NCI-H2171 treated with DMSO at 0.1 percent for 48 hours (cell line): Measurements from ENCODE around the gene NAA20.

Experiments
- DNase-seq: peaks from one replicate; lab custom pipeline; 2025; lab: John Stamatoyannopoulos, UW

NAA20 gene, protein sequence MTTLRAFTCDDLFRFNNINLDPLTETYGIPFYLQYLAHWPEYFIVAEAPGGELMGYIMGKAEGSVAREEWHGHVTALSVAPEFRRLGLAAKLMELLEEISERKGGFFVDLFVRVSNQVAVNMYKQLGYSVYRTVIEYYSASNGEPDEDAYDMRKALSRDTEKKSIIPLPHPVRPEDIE

DNA sequence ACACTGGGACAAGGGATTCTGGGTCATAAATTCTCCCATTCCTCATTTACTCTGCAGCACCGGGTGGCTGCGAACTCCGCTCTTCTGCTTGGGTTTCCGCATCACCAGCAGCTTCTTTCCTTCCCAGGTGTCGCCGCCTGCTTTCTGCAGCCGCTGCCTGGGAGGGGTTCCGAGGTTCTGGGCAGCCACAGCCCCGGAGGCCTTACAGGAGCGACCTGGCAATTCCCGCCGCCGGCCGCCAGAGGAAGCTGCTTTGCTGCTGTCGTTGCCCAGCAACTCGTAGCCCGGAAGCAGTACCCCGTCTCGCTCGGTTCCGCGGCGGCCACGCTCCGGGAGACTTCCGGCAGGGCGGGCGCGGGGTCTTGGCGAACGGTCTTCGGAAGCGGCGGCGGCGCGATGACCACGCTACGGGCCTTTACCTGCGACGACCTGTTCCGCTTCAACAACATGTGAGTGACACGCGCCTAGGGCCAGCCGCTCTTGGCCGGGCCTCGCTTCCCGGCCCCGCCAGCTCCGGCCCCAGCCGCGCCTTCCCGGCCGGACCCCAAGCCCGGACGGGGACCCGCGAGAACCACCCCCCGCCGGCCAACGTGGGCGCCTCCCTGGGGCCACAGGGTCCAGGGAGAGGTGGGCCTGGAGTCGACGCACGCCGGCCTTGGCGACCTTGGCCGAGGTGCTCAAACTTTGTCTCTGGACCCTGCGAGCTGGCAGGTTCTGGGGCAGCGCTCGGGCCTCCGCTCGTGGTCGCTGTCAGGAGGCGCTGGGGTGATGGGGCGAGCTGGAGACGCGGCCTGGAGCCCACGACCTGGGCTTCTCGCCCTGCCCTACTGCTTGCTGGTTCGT, at the start of gene NAA20:
TSS of gene NAA20 (plus strand) at position 362 of the 843 bp plus-strand sequence. CDS start at position 397, 35 bp downstream.
- DNase-seq: peak; percentile 97

DNA sequence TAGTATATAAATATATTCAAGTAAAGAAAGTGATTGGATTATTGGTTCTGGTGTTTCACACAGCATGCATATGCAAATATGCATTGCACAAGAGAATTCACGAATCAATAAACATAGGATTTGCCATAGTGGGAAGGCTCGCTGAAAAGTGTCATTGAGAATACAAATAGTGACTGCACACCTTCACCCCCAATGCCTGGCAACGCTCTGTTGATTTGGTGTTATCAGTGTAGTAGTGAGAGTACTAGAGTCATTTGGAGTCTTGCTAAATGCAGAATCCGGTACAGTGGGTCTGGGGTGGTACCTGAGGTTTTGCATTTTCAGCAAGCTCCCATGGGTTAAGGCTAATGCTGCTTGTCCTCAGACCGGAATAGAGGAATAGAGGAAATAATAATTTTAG, 49.7 kb upstream of the NAA20 start:
- no peak for DNase-seq

DNA sequence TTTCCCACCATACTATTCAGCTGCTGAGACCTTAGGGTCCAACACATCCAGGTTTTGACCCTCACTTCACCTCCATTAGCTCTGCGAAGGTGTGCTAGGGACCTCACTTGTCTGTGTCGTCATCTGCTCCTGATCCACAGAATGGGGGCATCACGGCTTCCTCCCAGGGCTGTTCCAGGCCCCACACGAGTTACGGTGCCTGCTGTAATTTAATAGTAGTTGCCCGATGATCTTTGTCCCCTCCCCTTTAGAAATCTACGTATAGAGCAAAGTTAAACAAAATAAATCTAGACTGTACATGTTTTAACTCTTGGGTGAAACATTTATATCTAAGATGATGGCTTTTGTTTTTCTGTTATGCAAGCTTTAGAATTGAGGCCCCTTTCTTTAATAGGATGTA, 49.1 kb upstream of the NAA20 start:
- DNase-seq: no peak

DNA sequence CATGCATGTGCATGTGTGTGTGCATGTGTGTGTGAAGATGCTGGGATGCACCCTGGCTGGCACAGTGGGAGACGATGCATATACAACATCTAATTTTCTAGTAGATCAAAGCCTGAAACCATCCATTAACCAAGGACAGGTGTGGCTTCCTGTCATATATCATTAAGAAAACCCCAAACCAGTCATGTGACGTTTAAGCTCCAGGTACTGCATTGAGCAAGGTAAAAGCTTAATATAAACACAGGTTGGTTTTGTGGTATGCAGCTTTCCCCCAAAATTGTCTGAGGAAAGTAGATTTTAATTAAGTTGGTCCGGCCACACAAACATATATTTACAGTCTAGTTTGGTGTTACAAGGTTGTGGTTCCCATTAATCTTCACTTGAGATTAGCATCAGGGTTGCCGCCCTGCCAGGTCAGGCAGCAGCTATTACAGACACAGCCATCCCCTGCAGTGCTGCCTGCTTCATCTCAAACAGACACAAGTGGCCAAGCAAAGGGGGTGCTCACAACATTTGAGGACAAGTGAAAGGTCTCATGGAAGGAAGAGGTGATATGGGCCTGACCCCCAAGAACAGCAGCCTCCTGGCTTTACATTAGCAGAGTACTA, 48.6 kb upstream of the NAA20 start:
- DNase-seq: no peak

DNA sequence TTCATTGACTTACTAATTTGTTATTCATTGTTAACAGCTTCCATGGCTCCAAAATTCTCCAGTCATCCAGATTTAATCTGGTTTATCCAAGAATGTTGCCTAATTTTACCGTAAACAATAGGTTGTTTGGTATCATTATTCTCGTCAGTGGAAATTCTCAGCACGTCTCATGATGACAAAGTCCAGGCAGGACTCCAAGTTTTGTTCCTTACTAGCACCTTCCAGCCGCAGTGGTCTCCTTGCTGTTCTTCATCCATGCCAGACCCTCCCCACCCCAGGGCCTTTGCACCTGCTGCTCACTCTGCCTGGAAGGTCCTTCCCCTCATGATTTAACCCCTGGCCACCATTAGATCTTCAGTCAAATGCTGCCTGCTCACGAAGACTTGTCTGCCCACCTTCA, 48.1 kb upstream of the NAA20 start:
- DNase-seq: no peak

DNA sequence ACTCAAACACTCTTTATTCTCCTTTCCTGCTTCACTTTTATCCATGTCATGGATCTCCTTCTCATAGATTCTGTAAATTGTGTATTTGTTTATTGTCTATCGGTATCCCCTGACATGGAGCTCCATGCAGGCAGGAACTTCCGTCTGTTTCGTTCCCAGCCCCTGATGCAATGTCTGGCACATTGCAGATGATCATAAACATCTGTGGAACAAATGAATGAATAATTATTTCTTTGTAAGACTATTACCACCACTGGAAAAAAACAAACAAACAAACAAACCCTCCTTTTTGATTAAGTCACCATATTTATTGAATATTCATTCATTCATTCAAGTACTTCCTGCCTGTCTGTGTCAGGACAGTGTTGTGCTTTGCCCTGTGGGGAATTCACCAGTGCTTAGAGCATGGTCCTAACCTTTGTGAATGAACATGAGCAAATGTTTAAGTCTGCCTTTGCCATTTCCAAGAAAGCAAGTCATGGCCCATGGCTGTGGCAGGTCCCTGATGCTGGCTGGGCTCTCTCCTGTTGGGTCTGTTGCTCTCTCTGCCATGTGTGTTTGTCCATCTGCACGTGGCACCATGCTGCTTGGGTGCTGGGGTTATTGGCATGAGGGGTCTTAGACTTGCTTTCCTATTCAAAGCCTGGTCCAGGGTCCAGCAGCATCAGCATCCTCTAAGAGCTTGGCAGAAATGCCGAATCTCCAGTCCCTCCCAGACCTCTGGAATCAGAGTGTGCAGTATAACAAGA, 47.5 kb upstream of the NAA20 start:
- DNase-seq: no peak

DNA sequence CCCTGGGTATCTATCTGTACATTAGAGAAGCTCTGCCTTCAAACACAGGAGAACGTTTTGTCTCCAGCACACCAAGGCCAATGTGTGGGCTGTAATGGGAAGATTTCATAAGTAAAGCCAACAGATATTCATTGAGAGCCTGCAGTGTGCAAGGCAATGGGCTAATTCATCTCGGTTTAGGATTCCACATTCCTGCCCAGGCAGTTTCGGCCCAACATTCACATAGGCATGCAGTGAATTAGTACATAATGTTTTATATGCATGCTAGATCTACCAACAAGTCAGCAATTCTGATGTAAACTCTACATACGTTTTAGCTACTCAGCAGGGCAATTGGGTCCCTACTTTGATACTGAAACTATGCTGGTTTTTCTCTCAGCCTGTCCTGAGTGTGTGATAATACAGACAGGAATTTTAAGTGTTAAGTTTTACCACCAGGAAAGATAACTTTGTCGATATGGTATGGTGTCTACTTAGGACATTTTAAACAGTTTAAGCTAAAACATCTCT, 46.9 kb upstream of the NAA20 start:
- no peak for DNase-seq

DNA sequence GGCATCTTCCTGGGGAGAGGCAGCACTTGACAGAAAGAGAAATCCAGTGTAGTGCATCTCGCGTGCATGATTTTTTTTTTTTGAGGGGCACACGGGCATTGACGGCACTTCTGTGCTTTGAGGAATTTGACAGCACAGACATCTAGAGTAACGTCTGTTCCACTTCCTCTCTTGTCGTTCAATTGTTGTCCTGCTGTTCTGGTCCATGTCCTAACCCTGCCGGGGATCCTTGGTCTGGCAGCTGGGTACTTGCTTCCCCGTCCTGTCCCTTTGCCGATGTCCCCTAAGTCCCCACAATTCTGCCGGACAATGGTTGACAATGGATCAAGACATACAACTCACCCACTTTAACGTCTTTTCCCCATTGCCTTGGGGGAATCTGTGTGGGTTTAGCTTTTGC, 46.0 kb upstream of the NAA20 start:
- no peak for DNase-seq

DNA sequence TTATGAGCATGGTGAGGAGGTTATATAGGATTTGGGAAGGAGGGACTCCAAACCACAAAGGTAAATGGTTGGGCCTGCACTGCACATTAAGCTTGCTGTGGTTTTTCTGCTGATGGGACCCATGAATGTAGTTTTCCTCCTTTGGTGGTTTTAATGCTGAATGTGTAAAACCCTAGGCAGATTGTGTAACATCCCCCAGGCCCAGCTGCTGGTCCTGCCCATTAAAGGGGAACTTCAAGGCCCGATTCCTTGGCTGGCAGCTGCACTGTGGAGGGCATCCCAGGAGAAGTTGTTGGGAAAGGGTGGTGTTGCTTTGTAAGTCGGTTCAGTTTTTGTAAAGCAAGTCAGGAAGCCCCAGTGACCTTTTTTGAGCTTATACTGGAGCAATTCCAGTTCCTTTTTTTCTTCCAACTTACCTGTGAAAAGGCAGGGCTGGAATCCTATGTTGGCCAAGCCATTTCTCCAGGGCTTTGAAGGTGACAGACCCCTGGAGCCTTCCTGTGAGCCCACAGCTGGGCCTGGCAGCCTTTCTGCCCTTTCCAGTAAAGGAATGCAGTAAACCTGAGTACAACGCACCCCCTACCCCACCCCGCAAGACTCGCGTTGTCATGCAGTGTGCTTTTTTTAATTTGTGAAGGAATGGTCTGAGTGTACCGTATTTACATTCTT, 43.1 kb upstream of the NAA20 start:
- no peak for DNase-seq

DNA sequence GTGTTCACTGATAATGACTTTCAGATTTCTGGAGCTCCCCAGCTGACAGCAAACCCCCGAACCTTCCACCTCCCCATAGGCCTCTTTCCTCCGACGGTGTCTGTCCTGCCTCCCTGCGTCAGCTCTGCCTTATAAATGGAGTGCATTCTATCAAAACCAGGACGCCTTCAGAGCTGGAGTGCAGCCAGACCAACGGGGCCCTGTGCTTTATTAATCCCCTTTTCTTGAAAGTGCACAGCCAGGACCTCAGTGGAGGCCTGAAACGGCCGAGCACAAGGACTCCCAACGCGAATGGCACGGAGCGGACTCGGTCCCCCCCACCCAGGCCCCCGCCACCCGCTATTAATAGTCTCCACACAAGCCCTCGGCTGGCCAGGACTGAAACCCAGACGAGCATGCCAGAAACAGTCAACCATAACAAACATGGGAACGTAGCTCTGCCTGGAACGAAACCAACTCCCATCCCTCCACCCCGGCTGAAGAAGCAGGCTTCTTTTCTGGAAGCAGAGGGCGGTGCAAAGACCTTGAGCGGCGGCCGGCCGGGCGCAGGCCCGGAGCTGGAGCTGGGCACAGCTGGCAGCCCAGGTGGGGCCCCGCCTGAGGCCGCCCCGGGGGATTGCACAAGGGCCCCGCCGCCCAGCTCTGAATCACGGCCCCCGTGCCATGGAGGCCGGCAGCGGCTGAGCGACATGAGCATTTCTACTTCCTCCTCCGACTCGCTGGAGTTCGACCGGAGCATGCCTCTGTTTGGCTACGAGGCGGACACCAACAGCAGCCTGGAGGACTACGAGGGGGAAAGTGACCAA, 42.3 kb upstream of the NAA20 start:
- DNase-seq: peak; percentile 86

DNA sequence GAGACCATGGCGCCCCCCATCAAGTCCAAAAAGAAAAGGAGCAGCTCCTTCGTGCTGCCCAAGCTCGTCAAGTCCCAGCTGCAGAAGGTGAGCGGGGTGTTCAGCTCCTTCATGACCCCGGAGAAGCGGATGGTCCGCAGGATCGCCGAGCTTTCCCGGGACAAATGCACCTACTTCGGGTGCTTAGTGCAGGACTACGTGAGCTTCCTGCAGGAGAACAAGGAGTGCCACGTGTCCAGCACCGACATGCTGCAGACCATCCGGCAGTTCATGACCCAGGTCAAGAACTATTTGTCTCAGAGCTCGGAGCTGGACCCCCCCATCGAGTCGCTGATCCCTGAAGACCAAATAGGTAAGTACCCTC, 41.7 kb upstream of the NAA20 start:
- no peak for DNase-seq

DNA sequence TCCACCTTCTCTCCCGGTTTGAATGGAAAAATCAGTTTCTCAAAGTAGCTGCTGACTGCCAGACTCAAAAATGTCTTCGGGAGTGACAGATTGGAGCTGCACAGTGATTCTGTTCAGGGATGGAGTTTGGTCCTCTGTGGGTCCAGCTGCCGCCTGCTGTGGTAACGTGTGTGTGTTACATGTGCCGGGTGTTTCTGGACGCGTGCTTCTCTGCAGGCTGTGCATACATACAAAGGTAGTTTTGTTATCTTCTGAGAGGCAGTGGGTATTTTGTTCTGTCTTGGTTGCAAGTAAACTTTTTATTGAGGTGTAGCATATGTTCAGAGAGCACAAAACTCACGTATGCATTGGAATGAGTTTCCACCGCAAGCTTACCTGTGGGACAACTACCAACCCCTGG, 41.3 kb upstream of the NAA20 start:
- no peak for DNase-seq

DNA sequence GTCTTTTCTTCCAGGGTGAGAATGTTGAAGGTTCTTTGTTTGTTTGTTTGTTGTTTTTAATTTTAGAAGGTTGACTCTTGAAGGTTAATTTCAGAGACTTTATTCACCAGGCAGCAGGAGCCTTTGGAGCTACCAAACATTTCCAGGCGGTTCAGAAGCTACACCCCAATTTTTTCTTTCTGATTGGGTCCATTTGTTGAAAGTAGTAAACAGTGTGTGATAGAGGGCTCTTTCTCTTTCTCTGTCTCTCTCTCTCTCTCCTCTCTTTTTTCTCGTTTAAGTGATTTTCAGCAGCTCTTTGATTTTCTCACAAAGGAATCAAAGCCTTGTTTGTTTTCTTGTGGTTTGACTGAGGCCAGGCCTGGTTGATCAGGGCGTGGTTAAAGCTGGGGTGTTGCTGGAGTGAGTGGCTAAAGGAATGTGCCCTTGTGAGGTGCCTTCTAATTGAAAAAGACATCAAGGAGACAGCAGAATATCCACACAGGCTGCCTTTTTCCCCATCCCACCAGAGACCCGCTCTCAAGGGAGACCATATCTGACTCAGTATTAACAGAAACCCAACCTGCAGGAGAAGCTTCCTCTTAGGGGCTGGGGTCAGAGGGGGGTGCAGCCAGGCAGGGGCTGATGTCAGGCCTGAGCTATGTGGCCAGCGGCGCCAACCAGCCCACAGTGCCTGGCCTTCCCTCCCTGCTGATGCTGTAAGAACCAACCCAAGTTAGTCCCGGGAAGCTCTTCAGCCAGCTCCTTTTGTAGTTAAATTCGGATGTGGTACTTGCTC, 40.4 kb upstream of the NAA20 start:
- DNase-seq: no peak

DNA sequence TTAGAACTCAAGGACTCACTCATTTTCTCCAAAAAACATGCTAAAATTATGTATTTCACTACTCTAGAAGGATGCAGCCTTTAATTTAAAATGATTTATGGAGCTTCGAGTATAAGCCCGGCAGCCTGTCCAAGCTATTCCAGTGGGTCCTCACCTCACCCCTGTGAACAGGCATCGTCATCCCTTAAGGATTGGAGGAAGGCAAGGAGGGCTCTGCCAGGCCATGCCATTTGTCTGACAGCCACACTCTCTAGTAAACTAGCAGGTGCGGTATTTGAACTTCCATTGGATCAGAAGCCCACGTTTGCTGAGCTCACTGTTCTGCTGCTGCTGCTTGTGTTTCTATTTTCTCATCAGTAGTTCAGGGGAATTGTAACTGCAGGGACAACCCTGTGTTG, 39.8 kb upstream of the NAA20 start:
- no peak for DNase-seq

DNA sequence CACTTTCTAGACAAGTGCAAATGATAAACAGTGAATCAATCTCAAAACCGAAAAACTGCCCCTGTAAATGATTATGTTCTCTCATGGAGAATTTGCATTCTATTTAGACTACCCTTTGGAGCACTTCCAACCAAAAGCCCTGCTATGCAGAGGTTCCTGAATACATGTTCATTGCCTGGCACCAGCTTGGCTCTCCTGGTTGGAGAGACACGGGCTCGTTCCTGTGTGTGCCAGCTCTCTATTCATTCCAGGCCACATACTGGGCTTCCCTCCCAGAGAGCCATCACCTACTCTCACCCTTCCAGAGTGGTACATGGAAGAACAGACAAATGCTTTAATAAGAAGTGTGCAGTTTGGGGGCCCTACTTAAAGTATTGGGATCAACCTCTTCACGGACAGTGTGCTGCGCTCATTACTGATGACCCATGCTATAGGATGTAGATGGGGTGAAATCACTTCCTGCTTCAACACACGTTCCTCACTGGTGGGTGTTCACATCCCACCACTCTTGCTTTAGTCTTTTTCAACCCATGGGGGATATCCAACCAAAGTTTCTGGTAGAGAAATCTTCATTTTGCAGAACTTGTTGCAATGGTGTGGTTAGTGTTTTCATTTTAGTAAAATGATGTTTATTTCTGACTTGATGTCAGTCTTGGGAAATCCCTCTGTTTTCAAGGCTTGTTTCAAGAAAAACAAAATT, 38.5 kb upstream of the NAA20 start:
- DNase-seq: no peak

DNA sequence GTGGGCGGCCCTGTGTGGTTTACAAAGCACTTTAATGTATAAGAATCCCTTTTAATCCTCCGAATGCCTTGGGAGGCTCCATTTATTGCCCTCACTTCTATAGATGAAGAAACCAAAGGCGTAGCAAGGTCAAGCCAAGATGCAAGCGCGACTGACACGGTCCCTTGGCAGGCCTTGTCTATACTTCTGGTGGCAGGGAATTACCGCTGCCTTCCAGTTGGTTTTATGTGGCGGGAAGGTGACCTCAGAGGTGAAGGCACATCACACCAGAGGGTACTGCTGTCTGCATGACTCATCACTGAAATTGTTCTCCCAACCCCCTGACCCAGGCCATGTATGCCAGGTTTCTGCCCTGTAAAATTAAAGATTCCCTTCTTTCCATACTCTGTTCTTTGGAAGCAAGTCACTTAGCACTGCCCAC, 36.1 kb upstream of the NAA20 start:
- no peak for DNase-seq

DNA sequence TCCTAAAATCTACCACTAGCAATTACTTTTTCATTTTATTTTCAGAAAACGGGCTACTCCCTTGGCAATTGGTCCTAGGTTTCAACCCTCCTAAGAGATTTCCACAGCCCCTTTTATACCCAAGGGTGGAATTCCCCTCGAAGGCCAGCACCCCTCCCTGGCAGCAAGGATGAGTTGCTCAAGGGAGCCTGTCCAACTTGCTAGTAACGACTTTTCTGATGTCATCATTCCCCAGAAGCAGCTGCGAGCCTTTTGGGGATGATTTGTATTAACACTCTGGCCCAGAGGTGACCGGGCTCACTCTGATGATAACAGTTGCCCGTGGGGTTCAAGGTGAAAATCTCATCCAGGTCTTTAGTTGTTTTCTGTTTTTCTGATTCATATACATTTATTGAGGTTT, 30.7 kb upstream of the NAA20 start:
- no peak for DNase-seq

DNA sequence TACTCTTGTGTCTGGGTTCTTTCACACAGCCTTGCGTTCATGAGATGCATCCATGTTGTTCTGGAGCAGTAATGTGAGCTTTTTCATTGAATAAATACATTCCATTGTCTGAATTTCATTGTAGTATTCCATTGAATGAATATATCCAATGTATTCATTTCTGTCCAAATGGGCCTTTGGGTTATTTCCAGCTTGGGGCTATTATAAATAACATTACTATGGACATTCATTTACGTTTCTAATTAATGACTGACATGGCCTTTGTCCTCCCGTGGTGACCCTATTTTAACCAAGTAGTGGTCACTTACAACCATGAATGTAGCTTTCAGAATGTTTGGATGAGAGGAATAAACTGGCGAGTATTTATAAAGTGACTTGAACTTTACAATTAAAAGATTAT, 30.1 kb upstream of the NAA20 start:
- DNase-seq: no peak

DNA sequence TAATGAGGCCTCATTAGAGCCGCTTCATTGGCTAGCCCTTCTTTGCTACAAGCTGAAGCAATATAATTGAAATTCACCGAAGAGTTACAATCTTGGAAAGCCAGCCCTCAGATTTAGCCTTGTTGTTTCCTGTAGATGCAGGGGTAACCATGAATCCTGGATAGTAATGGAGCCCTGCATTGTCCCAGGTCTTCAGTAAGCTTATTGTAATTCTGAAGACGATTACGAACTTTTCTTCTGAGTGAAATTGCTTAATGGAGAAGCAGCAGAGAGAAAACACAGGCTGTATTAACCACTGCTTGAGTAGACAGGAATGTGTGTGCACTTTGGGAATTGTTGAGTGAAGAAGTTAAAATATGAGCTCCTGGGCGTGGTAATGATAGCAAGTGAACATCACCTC, 26.3 kb upstream of the NAA20 start:
- DNase-seq: no peak

DNA sequence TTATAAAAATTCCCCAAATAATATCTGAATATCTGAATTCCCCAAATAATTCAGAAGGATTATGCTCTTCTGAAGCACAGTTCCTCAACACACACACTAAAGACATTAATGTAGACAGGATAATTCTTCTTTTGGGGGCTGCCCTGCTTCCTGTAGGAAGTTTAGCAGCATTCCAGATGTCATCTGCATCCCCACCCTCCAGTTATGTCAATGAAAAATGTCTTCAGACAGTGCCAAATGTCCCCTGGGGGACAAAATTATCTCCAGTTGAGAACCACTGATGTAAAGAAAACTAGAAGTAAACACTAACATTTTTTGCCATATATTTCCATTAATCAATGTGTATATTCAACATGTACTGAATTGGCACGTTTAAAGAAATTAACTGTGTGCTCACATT, 25.9 kb upstream of the NAA20 start:
- no peak for DNase-seq
